CD8-positive, alpha-beta memory T cell (primary cell): ENCODE measurements around the gene MUL1. TPM values are rescaled to one million over a fixed set of nuclear protein-coding genes. Genes with fewer than 3 reads are reported as not detected.
"Not testable (repeated sequence)": the region's sequence is repeated elsewhere in the genome, so short reads cannot be mapped to it uniquely, and the experiment has no call there.

Experiments used
- CTCF ChIA-PET: fragments of 350-600 bp; sonication (Branson Sonifier 250); formaldehyde crosslinking; loops from one replicate; lab custom pipeline; 2021; ENCODE audit warnings: antibody characterized with exemption; lab: Charles Lee
- POLR2A ChIA-PET: fragments of 350-600 bp; sonication (Branson Sonifier 250); formaldehyde crosslinking; loops from one replicate; lab custom pipeline; 2021; ENCODE audit warnings: antibody characterized with exemption; lab: Charles Lee
- DNase-seq, 5 donors: peaks; one replicate each; pipeline versions ENCODE4 v3.0.0 to v3.0.0-alpha.2; 2020 to 2022; ENCODE audit warnings: mixed read lengths in 1 of 5
- H3K27ac ChIP-seq: one replicate; pipeline ENCODE4 v1.7.0; 2013; ENCODE audit warnings: low read depth, mild to moderate bottlenecking, low read length, moderate library complexity
- H3K27me3 ChIP-seq: 2 replicates; pipeline ENCODE4 v1.7.0; 2013; ENCODE audit warnings: low read length, mild to moderate bottlenecking; ENCODE audit not compliant: insufficient read depth, poor library complexity, severe bottlenecking
- H3K36me3 ChIP-seq: 2 replicates; pipeline ENCODE4 v1.7.0; 2013; ENCODE audit warnings: mild to moderate bottlenecking, low read length, moderate library complexity; ENCODE audit not compliant: insufficient read depth
- H3K4me1 ChIP-seq: 2 replicates; pipeline ENCODE4 v1.7.0; 2013; ENCODE audit warnings: mild to moderate bottlenecking, low read length, moderate library complexity; ENCODE audit not compliant: insufficient read depth
- H3K4me3 ChIP-seq: 2 replicates; pipeline ENCODE4 v1.7.0; 2013; ENCODE audit warnings: mild to moderate bottlenecking, low read length
- H3K9me3 ChIP-seq: 2 replicates; pipeline ENCODE4 v1.7.0; 2013; ENCODE audit warnings: mild to moderate bottlenecking, low read length
- H3K27ac Mint-ChIP-seq, 8 donors: one replicate each; pipeline ENCODE4 v1.8.0; 2020 to 2021; ENCODE audit warnings: mixed read lengths in 8 of 8, mild to moderate bottlenecking in 6 of 8, inconsistent platforms in 3 of 8, moderate library complexity in 3 of 8
- H3K27me3 Mint-ChIP-seq, 2 donors: one replicate each; pipeline ENCODE4 v1.8.0; 2020 to 2021; ENCODE audit warnings: mixed read lengths in 2 of 2, mild to moderate bottlenecking in 1 of 2, moderate library complexity in 1 of 2
- H3K36me3 Mint-ChIP-seq, 3 donors: one replicate each; pipeline ENCODE4 v1.8.0; 2020 to 2021; ENCODE audit warnings: mixed read lengths in 3 of 3, inconsistent platforms in 1 of 3, mild to moderate bottlenecking in 1 of 3
- H3K4me1 Mint-ChIP-seq, 3 donors: one replicate each; pipeline ENCODE4 v1.8.0; 2020 to 2021; ENCODE audit warnings: mixed read lengths in 3 of 3, inconsistent platforms in 1 of 3, mild to moderate bottlenecking in 1 of 3
- H3K4me3 Mint-ChIP-seq, 7 donors: one replicate each; pipeline ENCODE4 v1.8.0; 2020 to 2021; ENCODE audit warnings: mixed read lengths in 7 of 7, mild to moderate bottlenecking in 6 of 7, moderate library complexity in 4 of 7, inconsistent platforms in 2 of 7
- H3K9me3 Mint-ChIP-seq, 5 donors: one replicate each; pipeline ENCODE4 v1.8.0; 2020 to 2022; ENCODE audit warnings: mixed read lengths in 5 of 5, mild to moderate bottlenecking in 3 of 5, moderate library complexity in 2 of 5, inconsistent platforms in 1 of 5
- polyA plus RNA-seq: library from polyadenylated mRNA; unstranded; fragments of 300-500 nt; fragmentation: Illumina TruSeq; gene quantifications from one replicate; pipeline ENCODE4 v1.2.3, GENCODE V29; 2021
- total RNA-seq, 2 experiments: library from RNA; stranded (reverse); gene quantifications; one replicate each; pipeline ENCODE4 v1.2.3, GENCODE V29; 2021

MUL1 gene
- total and polyA plus RNA-seq, 3 experiments from 2014 or later: 21.3 to 42.2 (median 23.3) TPM

- Histone ChIP-seq H3K4me1 (no peaks in the 10 kb centered on the region), H3K36me3 (no peaks in the 10 kb centered on the region), H3K4me3 (no peak overlapping the region), H3K9me3 (no peaks in the 10 kb centered on the region), H3K27me3 (peaks cover 3% of the 10 kb centered on the region), H3K27ac (no peak overlapping the region)
- DNase-seq: no peak
- ChIA-PET CTCF (interaction anchor here (1.2 to 1.5 kb wide), 2 partner anchors 9 to 113 kb away, joined by 3 read pairs; no protein-coding TSS in a partner anchor), POLR2A (no interaction called here)
- H3K9me3 Mint-ChIP-seq: peaks cover 0 to 2% (median 0%) of the 10 kb centered on the region in 5 donors
- no peak overlapping the region for H3K27ac Mint-ChIP-seq
- peaks cover 33 to 63% of the 10 kb centered on the region in 2 donors for H3K27me3 Mint-ChIP-seq
- peaks cover 0 to 1% (median 0%) of the 10 kb centered on the region in 3 donors for H3K36me3 Mint-ChIP-seq
- peaks cover 0 to 5% (median 2%) of the 10 kb centered on the region in 3 donors for H3K4me1 Mint-ChIP-seq
- no peak overlapping the region for H3K4me3 Mint-ChIP-seq
Observed at GRCh38 chr1:20526267-20526666, 18.3 kb upstream of the MUL1 start.

- H3K9me3 ChIP-seq: no peaks in the 10 kb centered on the region
- ChIA-PET CTCF (interaction anchor here (0.9 to 1.6 kb wide), 6 partner anchors 13 to 124 kb away, joined by 3 to 5 read pairs (median 4); partner anchors contain the start of gene PINK1), POLR2A (no interaction called here)
- H3K4me1 ChIP-seq: no peaks in the 10 kb centered on the region
- no peaks in the 10 kb centered on the region for H3K9me3 Mint-ChIP-seq
- H3K4me3 ChIP-seq: no peak overlapping the region
- no peak overlapping the region for H3K27ac ChIP-seq
- H3K4me3 Mint-ChIP-seq: no peak overlapping the region
- H3K36me3 Mint-ChIP-seq: peaks cover 0 to 1% (median 0%) of the 10 kb centered on the region in 3 donors
- H3K27me3 ChIP-seq: no peaks in the 10 kb centered on the region
- peak overlapping the region in 1 of 8 donors; percentile 64 for H3K27ac Mint-ChIP-seq
- H3K36me3 ChIP-seq: no peaks in the 10 kb centered on the region
- DNase-seq: peak; percentile 35 to 74 (median 56)
- peaks cover 0 to 5% (median 2%) of the 10 kb centered on the region in 3 donors for H3K4me1 Mint-ChIP-seq
- H3K27me3 Mint-ChIP-seq: peaks cover 6 to 34% of the 10 kb centered on the region in 2 donors
Observed at GRCh38 chr1:20521960-20522861, 14.3 kb upstream of the MUL1 start.

GRCh38 chr1:20519609-20520262 lies 11.8 kb upstream of the MUL1 start:
- CTCF ChIA-PET: interaction anchor here (0.6 kb wide), 1 partner anchor 22 kb away, joined by 3 read pairs; no protein-coding TSS in a partner anchor
- H3K27ac Mint-ChIP-seq, POLR2A ChIA-PET, DNase-seq, H3K36me3 ChIP-seq, H3K27ac ChIP-seq, H3K36me3 Mint-ChIP-seq, H3K27me3 ChIP-seq, H3K4me3 Mint-ChIP-seq, H3K9me3 Mint-ChIP-seq, H3K4me3 ChIP-seq, H3K4me1 ChIP-seq, H3K9me3 ChIP-seq, H3K4me1 Mint-ChIP-seq: not testable (repeated sequence)
- H3K27me3 Mint-ChIP-seq: peaks cover 8 to 27% of the 10 kb centered on the region in 2 donors

DNA sequence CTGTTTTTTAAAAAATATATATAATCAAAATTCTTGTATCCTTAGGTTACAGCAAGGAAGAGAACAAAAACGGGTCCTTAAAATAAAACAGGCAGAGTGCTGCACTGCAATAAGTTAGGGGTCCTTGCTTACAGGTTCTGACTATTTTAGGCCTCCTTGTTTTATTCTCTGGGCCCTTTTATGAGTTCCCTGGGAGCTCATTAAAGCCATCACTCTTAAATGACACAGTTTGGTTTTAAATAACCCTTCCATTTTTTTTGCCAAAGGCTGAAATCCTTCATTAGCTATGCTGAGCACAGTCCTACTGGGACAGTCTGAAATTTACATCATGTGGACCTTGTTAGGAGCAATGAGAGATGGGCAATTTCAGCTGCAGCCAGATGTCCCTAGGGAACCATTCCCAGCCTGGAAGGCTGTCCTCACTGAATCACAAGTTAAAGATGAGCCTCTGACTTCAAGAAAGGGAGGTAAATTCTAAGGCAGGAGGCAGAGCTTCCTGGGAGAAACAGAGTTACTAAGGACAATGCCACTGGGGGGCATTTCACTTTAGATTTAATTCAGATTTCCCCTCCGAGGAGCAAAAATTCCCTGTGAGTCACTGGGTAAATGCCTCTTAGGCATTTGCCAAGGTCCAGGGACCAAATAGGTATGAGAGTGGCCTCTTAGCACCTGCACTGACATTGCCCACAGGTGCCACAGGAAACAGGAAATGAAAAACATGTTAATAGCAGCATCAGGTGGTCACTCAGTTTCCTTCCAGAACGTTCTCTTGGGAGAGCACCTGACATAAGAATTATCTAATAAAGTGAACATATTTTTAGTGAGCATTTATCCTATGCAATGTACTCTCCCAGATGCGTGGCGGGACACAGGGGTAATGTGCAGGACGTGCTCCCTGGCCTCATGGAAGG lies 3.8 kb upstream of the MUL1 start:
- Mint-ChIP-seq H3K27me3 (peaks cover 13 to 27% of the 10 kb centered on the region in 2 donors), H3K4me1 (peaks cover 8 to 13% (median 12%) of the 10 kb centered on the region in 3 donors), H3K27ac (no peak overlapping the region), H3K9me3 (no peaks in the 10 kb centered on the region), H3K4me3 (no peak overlapping the region), H3K36me3 (peaks cover 0 to 8% (median 0%) of the 10 kb centered on the region in 3 donors)
- Histone ChIP-seq H3K27ac (no peak overlapping the region), H3K4me3 (no peak overlapping the region), H3K9me3 (no peaks in the 10 kb centered on the region), H3K36me3 (no peaks in the 10 kb centered on the region), H3K4me1 (peaks cover 12% of the 10 kb centered on the region), H3K27me3 (no peaks in the 10 kb centered on the region)
- ChIA-PET CTCF (no interaction called here), POLR2A (no interaction called here)
- no peak for DNase-seq

GRCh38 chr1:20508411-20508771 lies 440 bp upstream of the MUL1 start:
- Histone ChIP-seq H3K4me1 (peaks cover 13% of the 10 kb centered on the region), H3K9me3 (no peaks in the 10 kb centered on the region), H3K36me3 (no peaks in the 10 kb centered on the region), H3K27ac (peak overlapping the region; percentile 90), H3K27me3 (no peaks in the 10 kb centered on the region), H3K4me3 (peak overlapping the region; percentile 76)
- no peaks in the 10 kb centered on the region for H3K9me3 Mint-ChIP-seq
- H3K27ac Mint-ChIP-seq: peak overlapping the region; percentile 72 to 99 (median 92)
- peaks cover 23 to 34% (median 33%) of the 10 kb centered on the region in 3 donors for H3K4me1 Mint-ChIP-seq
- peaks cover 0 to 19% (median under 1%) of the 10 kb centered on the region in 3 donors for H3K36me3 Mint-ChIP-seq
- ChIA-PET CTCF (interaction anchor here (0.9 to 1.4 kb wide), 6 partner anchors 14 to 133 kb away, joined by 3 to 5 read pairs (median 3); partner anchors contain the start of gene CAMK2N1), POLR2A (interaction anchor here (0.6 to 1.5 kb wide), 4 partner anchors 22 to 626 kb away, joined by 3 to 12 read pairs (median 3); partner anchors contain the start of genes CAMK2N1 and OTUD3)
- H3K27me3 Mint-ChIP-seq: peaks cover 9 to 13% of the 10 kb centered on the region in 2 donors
- DNase-seq: no peak
- peak overlapping the region; percentile 81 to 96 (median 85) for H3K4me3 Mint-ChIP-seq

GRCh38 chr1:20507248-20507563 lies 745 bp downstream of the MUL1 start:
- Histone ChIP-seq H3K4me3 (peak overlapping the region; percentile 76), H3K27ac (peak overlapping the region; percentile 90), H3K4me1 (peaks cover 13% of the 10 kb centered on the region), H3K9me3 (no peaks in the 10 kb centered on the region), H3K36me3 (no peaks in the 10 kb centered on the region), H3K27me3 (no peaks in the 10 kb centered on the region)
- POLR2A ChIA-PET: interaction anchor here (1.5 kb wide), 1 partner anchor 21 kb away, joined by 12 read pairs; the partner anchor contains the start of gene CAMK2N1
- Mint-ChIP-seq H3K4me1 (peaks cover 23 to 34% (median 33%) of the 10 kb centered on the region in 3 donors), H3K4me3 (peak overlapping the region; percentile 81 to 96 (median 85)), H3K36me3 (peaks cover 0 to 27% (median 4%) of the 10 kb centered on the region in 3 donors), H3K27me3 (peaks cover 5 to 6% of the 10 kb centered on the region in 2 donors), H3K9me3 (no peaks in the 10 kb centered on the region), H3K27ac (peak overlapping the region; percentile 72 to 99 (median 92))
- DNase-seq: no peak
- CTCF ChIA-PET: interaction anchor here (2.5 kb wide), 1 partner anchor 13 kb away, joined by 12 read pairs; no protein-coding TSS in a partner anchor

GRCh38 chr1:20505488-20505887 lies 2.5 kb downstream of the MUL1 start:
- peak overlapping the region in 4 of 7 donors; percentile 45 to 85 (median 66) for H3K4me3 Mint-ChIP-seq
- H3K4me1 Mint-ChIP-seq: peaks cover 23 to 34% (median 33%) of the 10 kb centered on the region in 3 donors
- CTCF ChIA-PET: interaction anchor here (2.5 kb wide), 1 partner anchor 12 kb away, joined by 12 read pairs; no protein-coding TSS in a partner anchor
- Histone ChIP-seq H3K4me3 (no peak overlapping the region), H3K9me3 (no peaks in the 10 kb centered on the region), H3K27me3 (no peaks in the 10 kb centered on the region), H3K36me3 (peaks cover 15% of the 10 kb centered on the region), H3K27ac (no peak overlapping the region), H3K4me1 (peaks cover 13% of the 10 kb centered on the region)
- H3K27me3 Mint-ChIP-seq: no peaks in the 10 kb centered on the region
- H3K36me3 Mint-ChIP-seq: peaks cover 0 to 43% (median 9%) of the 10 kb centered on the region in 3 donors
- POLR2A ChIA-PET: interaction anchor here (1.4 kb wide), 1 partner anchor 20 kb away, joined by 4 read pairs; the partner anchor contains the start of gene CAMK2N1
- no peak for DNase-seq
- H3K27ac Mint-ChIP-seq: peak overlapping the region in 3 of 8 donors; percentile 17 to 52 (median 50)
- H3K9me3 Mint-ChIP-seq: no peaks in the 10 kb centered on the region
